GM13976 (cell line): Measurements from ENCODE around the gene BCOR.

ENCODE experiments used
- DNase-seq: peaks from one replicate; pipeline ENCODE4 v3.0.0; 2012; ENCODE audit warnings: low spot score
- in situ Hi-C: fragments of 300-500 bp; cut with MboI; formaldehyde crosslinking; loops from one replicate; pipeline ENCODE4 v1.12.0; 2022; ENCODE audit warnings: low sequenced_read_pairs, mixed read lengths, inconsistent platforms; ENCODE audit not compliant: unreplicated experiment
- TF ChIP-seq, protein P1 (sequence below): IDR thresholded peaks from 2 replicates; pipeline ENCODE4 v1.5.1; 2012; ENCODE audit warnings: borderline replicate concordance, mild to moderate bottlenecking; ENCODE audit not compliant: insufficient read depth; ENCODE audit errors: extremely low read depth, missing control alignments, control extremely low read depth

Gene BCOR

GRCh38 chrX:40003428-40004245 is 94.1 kb downstream of the BCOR start:
- no peak for DNase-seq
- TF ChIP-seq, protein P1, sequence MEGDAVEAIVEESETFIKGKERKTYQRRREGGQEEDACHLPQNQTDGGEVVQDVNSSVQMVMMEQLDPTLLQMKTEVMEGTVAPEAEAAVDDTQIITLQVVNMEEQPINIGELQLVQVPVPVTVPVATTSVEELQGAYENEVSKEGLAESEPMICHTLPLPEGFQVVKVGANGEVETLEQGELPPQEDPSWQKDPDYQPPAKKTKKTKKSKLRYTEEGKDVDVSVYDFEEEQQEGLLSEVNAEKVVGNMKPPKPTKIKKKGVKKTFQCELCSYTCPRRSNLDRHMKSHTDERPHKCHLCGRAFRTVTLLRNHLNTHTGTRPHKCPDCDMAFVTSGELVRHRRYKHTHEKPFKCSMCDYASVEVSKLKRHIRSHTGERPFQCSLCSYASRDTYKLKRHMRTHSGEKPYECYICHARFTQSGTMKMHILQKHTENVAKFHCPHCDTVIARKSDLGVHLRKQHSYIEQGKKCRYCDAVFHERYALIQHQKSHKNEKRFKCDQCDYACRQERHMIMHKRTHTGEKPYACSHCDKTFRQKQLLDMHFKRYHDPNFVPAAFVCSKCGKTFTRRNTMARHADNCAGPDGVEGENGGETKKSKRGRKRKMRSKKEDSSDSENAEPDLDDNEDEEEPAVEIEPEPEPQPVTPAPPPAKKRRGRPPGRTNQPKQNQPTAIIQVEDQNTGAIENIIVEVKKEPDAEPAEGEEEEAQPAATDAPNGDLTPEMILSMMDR = no peak
- in situ Hi-C loops = no loop called here

GRCh38 chrX:40003071-40003427 is 94.7 kb downstream of the BCOR start:
- no peak for DNase-seq
- in situ Hi-C loops = no loop called here
- TF ChIP-seq, protein P1 = no peak
